ENCODE data around the gene GPR161. TPM values are rescaled to one million over a fixed set of nuclear protein-coding genes. Genes with fewer than 3 reads are reported as not detected.

GPR161 gene
- total RNA-seq, 1 donor from 2014 or later, result 21.9 TPM

GRCh38 chr1:168099337-168099801 lies 37.4 kb downstream of the GPR161 start:
- H3K4me1 Mint-ChIP-seq (ENCODE audit: low read depth, unreplicated experiment), result peaks cover 6% of the 10 kb centered on the region
- no peak overlapping the region for H2AFZ ChIP-seq (ENCODE audit: low read depth, low read length)
- H3K4me3 Mint-ChIP-seq (ENCODE audit: unreplicated experiment), result no peak overlapping the region
- no peak overlapping the region for H3K27ac ChIP-seq (ENCODE audit: low read depth, low read length)
- peaks cover 20% of the 10 kb centered on the region for H3K36me3 Mint-ChIP-seq (ENCODE audit: low read depth, unreplicated experiment)
- H3K27ac Mint-ChIP-seq (ENCODE audit: unreplicated experiment), result no peak overlapping the region
- H3K27me3 ChIP-seq (ENCODE audit: insufficient read depth, low read length), result no peaks in the 10 kb centered on the region
- no peaks in the 10 kb centered on the region for H4K20me1 ChIP-seq (ENCODE audit: insufficient read depth, low read length)
- no peak overlapping the region for H3K9ac ChIP-seq (ENCODE audit: low read length)
- FAIRE-seq (no peak), DNase-seq (ENCODE audit: low read depth) (no peak)
- TF ChIP-seq EZH2 (IDR thresholded peaks at IDR 0.05; ENCODE audit: insufficient read depth, low read length) (no peak), CTCF (IDR thresholded peaks at IDR 0.05; ENCODE audit: insufficient read depth, low read depth, low read length) (no peak)
- H3K4me3 ChIP-seq (ENCODE audit: insufficient read depth, low read depth, low read length), result no peak overlapping the region
- no peaks in the 10 kb centered on the region for H3K79me2 ChIP-seq (ENCODE audit: insufficient read depth, low read length)
- no peaks in the 10 kb centered on the region for H3K9me3 Mint-ChIP-seq (ENCODE audit: unreplicated experiment)
- no peak overlapping the region for H3K4me2 ChIP-seq (ENCODE audit: low read length)
- no peaks in the 10 kb centered on the region for H3K9me3 ChIP-seq (ENCODE audit: insufficient read depth, low read depth, low read length)
- H3K36me3 ChIP-seq (ENCODE audit: insufficient read depth, low read length), result no peaks in the 10 kb centered on the region
- no peaks in the 10 kb centered on the region for H3K27me3 Mint-ChIP-seq (ENCODE audit: low read depth, unreplicated experiment)
- H3K4me1 ChIP-seq (ENCODE audit: insufficient read depth, low read length), result peaks cover 5% of the 10 kb centered on the region

- FAIRE-seq, result no peak
- Histone ChIP-seq H3K4me2 (ENCODE audit: low read length) (no peak overlapping the region), H2AFZ (ENCODE audit: low read depth, low read length) (no peak overlapping the region), H3K4me1 (ENCODE audit: insufficient read depth, low read length) (peaks cover 5% of the 10 kb centered on the region), H3K27ac (ENCODE audit: low read depth, low read length) (no peak overlapping the region), H3K4me3 (ENCODE audit: insufficient read depth, low read depth, low read length) (no peak overlapping the region), H3K36me3 (ENCODE audit: insufficient read depth, low read length) (no peaks in the 10 kb centered on the region), H3K9me3 (ENCODE audit: insufficient read depth, low read depth, low read length) (no peaks in the 10 kb centered on the region), H3K27me3 (ENCODE audit: insufficient read depth, low read length) (no peaks in the 10 kb centered on the region), H4K20me1 (ENCODE audit: insufficient read depth, low read length) (no peaks in the 10 kb centered on the region), H3K79me2 (ENCODE audit: insufficient read depth, low read length) (no peaks in the 10 kb centered on the region), H3K9ac (ENCODE audit: low read length) (no peak overlapping the region)
- TF ChIP-seq EZH2 (IDR thresholded peaks at IDR 0.05; ENCODE audit: insufficient read depth, low read length) (no peak), CTCF (IDR thresholded peaks at IDR 0.05; ENCODE audit: insufficient read depth, low read depth, low read length) (no peak)
- peaks cover 6% of the 10 kb centered on the region for H3K4me1 Mint-ChIP-seq (ENCODE audit: low read depth, unreplicated experiment)
- no peak overlapping the region for H3K27ac Mint-ChIP-seq (ENCODE audit: unreplicated experiment)
- H3K4me3 Mint-ChIP-seq (ENCODE audit: unreplicated experiment), result no peak overlapping the region
- H3K36me3 Mint-ChIP-seq (ENCODE audit: low read depth, unreplicated experiment), result peaks cover 18% of the 10 kb centered on the region
- no peaks in the 10 kb centered on the region for H3K9me3 Mint-ChIP-seq (ENCODE audit: unreplicated experiment)
- no peaks in the 10 kb centered on the region for H3K27me3 Mint-ChIP-seq (ENCODE audit: low read depth, unreplicated experiment)
- no peak for DNase-seq (ENCODE audit: low read depth)
These were observed 38.0 kb downstream of the GPR161 start for GRCh38 chr1:168098534-168099320.

Data from astrocyte (in vitro differentiated cells and primary cell).